T-helper 2 cell (primary cell): ENCODE data around the gene PLEKHS1.
"Not testable (repeated sequence)": the region's sequence is repeated elsewhere in the genome, so short reads cannot be mapped to it uniquely, and the experiment has no call there.

ENCODE experiments used
- DNase-seq, 5 experiments: peaks; one replicate each; pipeline versions ENCODE4 v3.0.0 to v3.0.0-alpha.2; 2012 to 2022

Gene PLEKHS1

DNA sequence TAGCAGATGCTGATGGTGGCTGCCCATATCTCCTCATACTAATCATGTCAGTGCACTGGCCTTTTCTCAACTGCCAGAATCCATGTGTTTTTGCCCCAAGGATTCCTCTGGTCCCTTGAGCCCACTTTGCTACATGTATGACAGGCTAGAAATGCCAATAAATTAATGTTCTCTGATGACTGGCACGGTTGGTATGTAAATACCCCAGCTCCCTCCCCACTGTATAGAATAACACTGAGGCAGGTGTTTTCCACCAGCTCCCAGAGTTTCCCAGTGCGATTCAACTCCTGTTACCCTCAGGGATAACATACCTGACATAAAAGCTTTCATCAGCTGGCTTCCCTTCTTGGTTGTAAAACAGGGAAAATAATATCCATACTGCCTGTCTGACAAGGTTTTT is 9.0 kb upstream of the PLEKHS1 start:
- no peak for DNase-seq

DNA sequence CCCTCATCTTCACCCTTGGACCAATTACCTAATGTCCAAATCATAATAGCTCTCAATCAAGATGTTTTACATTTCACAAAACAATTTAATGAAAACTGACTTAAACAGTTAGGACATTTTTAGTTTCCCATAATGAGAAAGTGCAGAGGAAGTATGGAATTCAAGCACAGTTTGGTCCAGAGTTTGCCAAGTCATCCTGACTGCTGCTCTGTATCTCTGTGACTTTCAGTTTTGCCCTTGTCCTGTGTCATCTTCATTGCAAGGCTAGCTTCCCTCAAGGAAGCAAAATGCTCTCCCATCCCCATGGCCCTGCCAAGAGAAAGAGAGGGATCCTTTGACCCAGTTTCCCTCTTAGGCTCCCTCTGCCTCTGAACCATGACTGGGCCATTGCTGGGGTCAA is 7.9 kb upstream of the PLEKHS1 start:
- DNase-seq = no peak

DNA sequence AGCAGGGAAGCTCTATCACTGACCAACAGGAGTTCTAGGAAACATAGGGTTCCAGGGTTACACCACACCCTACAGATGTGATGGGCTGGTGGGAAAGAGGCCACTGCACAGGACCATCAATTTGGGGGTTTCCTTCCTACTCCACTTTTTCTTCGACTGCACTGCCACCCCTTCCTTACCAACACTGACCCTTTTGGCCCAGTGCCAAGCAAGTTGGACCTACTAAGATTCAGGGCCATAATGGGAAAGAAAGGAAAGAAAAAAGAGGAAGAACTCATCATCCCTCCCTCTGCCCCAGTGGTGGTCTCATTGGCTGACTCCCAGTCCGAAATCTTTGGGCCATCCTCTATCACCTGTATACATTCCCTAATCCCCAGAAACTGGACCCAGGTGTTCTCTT is 6.1 kb upstream of the PLEKHS1 start:
- no peak for DNase-seq

DNA sequence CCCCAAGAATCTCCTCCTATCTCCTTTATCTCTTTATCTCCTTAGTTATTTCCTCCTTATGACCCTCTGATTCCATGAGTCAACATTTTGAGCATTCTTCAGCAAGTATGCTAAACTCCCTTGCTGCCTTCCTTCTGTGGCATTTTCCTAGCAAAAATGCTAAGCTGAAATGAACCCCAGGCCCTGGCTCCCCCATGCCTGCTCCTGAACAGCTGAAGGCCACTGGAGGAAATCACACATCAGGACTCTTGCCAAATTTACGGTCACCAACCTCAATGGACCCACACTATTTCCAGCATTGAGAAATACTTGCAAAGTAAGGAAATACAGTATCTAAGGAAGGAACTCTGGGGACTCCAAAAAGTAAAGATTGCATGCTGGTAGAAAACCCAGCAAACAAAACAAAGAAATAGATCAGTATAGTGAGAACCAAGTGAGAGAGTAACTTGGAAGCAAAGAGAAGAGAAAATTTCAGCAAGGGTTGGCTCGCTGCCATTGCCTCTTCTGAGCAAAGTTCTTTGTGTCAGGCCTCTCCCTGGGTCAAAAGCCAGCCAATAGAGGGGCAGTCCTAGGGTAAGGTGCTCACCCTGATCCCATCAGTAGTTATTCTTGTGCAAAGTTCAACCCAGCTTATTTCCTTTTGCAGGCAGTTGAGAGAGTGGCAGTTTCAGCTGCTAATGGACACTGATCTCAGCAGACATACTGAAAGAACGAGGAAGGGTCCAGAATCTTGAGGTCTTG is 5.1 kb upstream of the PLEKHS1 start:
- DNase-seq = no peak

DNA sequence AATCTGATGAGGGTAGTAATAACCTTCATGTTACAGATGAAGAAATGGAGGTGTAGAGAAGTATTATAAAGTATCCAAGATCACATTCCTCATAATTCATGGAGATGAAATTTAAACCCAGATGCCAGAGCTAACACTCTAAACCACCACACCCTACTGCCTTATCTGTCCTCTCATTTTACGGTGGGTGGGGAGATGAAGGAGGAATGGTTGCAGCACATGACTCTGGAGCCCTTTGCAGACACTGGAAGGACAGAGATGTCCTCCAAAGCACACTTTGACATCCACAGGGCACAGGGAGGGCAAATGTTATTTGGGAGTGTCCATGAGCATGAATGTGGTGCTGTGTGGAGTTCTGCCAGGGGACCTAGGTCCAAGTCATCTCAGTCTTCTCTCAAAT is 1.1 kb downstream of the PLEKHS1 start:
- DNase-seq = no peak

DNA sequence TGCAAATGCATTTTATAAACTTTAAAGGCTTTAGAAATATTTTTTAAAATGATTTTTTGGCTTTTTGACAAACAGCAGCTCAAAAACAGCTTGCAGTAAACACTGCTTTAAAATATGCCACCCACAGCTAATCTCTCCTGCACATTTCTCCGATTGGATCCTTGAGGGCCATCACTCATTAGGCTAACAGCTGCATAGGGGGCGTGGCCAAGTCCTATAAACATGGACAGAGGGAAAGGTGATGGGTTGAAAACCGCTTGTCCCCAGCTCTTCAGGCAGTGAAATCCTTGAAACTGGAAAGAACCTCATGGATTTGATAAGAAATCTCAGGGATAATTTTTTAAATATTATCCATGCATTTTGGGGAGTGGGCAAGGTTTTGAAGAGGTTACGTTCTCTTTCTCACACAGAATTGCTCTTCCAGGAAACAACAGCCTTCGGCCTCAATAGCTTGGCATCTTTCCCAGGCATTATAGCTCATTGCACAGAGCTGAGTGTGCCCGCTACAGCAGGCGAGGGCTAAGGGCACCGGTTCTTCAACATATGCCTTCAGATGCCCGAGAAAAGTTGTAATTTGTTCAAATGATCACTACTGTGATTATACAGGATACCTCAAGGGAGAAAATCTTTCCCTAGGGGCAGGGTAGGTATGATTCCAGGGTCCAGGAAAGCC is 1.7 kb downstream of the PLEKHS1 start:
- DNase-seq = no peak

DNA sequence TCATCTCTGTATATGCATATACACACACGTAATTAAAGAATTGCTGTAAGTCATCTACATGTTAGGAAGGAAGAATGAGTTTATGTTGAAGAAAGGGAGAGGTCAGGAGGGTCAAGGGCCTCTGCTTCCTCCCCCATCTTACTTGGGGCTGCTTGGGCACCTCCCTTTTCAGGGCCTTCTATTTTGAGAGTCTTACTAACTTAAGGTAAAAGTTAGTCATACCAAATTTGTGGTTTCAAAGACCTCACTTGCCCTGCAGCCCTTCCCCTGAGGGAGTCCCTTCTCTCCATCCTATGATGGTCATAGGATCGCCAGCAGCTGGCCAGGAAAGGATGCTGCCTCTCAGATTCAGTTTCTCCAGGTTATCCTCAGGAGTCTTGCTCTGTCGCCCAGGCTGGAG is 2.6 kb downstream of the PLEKHS1 start:
- no peak for DNase-seq

DNA sequence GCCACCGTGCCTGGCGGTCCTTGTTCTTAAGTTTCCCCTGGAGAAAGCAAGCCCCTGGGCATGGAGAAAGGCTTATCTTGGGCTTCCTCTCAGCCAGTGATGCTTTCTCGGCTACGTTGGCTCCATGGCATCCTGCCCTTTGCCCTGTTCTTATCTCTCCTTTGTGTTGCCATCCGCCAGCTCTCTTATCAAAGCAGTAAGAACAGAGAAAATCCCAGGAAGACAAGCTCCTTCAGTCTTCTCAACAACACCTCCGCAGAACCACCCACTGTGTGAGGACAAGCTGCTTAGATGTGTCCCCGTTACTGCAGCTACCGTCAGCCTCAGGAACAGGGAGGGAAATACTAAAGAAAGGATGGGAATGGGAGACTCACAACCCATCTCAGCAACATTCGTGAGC is 3.3 kb downstream of the PLEKHS1 start:
- DNase-seq = no peak

DNA sequence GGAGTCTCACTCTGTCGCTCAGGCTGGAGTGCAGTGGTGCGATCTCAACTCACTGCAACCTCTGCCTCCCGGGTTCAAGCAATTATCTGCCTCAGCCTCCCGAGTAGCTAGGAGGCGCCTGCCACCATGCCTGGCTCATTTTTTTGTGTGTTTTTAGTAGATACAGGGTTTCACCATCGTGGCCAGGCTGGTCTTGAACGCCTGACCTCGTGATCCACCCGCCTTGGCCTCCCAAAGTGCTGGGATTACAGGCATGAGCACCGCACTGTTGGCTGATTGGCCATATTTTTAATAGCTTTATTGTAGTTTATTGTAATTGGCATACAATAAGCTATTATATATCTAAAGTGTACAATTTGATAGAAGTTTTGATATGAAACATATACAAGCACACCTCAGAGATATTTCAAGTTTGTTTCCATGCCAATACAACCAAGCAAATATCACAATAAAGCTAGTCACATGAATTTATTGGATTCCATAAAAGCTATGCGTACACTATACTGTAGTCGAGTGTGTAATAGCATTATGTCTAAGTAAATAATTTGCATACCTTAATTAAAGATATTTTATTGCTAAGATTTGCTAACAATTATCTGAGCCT is 5.6 kb downstream of the PLEKHS1 start:
- no peak for DNase-seq

DNA sequence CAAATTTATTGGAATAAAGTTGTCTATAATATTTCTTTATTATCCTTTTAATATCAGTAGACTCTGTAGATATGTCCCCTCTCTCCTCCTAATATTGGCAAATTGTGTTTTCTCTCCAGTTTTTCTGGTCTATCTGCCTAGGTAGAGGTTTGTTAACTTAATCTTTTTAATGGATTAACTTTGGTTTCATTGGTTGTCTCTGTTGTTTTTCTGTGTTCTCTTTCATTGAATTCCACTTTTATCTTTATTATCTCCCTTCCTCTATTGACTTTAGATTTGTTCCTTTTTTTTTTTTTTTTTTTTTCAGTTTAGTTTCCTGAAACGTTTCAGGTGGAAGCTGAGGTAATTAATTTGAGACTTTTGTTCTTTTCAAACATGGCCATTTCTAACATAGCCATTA is 10.6 kb downstream of the PLEKHS1 start:
- DNase-seq = no peak

DNA sequence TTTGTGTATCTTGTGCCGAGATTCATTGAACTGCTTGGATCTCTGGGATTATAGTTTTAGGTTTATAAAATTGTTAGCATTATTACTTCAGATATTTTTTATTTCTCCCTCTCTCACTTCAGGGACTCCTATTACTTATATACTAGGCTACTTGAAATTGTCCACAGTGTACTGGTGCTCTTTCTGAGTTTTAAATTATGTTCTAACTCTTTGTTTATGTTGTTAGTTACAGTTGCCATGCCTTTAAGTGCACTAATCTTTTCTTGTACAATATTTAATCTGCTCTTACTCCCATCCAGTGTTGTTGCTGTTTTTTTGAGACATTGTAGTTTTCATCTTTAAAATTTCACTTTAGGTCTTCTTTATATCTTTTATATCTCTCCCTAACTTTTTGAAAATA is 13.1 kb downstream of the PLEKHS1 start:
- DNase-seq = no peak

DNA sequence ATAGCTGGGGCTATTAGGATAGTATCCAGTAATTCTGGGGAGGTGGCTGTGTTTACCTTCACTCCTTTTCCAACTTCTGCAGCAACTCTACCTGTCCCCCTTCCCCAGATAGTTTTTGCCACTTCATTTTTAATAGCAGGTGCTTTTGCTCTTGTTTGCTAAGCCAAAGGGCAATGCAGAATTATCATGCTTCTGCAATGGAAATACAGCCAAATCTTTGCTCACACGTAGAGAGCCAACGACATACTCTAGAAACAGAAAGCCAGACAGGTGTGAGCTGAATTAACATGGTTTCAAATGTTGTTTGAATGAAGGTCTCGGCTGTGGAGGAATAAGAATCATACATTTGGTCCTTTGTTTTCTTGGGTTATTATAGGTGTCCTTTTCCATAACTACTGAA is 14.4 kb downstream of the PLEKHS1 start:
- no peak for DNase-seq

DNA sequence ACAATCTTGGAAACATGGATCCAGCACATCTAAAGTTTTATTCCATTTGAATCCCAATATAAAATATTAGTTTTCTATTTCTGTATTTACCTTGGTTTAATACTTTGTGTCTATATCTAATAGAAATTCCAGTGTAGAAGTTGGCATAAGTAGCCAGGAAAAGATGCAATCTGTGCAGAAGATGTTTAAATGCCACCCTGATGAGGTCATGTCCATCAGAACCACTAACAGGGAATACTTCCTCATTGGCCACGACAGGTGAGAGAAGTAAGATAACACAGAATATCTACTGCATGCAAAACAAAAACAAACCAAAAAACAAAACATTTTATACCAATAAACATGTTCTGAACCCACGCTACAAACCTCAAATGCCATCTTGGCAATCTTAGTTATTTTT is 15.7 kb downstream of the PLEKHS1 start:
- no peak for DNase-seq

DNA sequence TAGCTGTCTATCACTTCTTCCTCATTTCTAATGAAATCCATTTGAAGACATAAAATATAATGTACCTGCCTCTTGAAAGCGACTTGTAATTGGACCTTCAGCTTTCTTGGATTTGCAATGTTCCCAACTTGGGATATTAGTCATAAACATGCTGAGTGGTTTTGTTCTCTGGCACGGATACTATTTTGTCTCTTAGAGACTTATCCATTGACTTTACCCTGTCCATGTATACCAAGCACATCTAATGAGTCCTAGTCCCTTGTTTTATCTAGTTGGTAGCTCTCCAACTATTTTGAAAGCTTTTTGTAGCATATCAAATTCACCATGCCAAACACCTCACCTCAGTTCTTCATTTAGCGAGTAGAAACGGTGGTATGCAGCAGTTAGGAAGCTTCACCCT is 18.9 kb downstream of the PLEKHS1 start:
- DNase-seq = no peak

DNA sequence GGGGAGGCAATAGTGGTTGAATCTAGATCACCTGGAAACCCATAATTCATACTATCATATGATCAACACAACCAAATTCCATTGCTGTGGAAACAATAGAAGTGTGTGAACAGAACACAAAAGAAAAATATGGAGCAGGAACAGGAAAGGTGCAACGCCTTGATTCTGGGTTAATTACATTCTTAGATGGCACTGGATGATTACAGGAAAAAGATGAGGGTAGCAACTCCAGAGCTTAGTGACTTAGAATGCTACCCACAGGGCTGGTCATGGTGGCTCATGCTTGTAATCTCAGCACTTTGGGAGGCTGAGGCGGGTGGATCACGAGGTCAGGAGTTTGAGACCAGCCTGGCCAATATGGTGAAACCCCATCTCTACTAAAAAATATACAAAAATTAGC is 19.6 kb downstream of the PLEKHS1 start:
- DNase-seq = not testable (repeated sequence)

DNA sequence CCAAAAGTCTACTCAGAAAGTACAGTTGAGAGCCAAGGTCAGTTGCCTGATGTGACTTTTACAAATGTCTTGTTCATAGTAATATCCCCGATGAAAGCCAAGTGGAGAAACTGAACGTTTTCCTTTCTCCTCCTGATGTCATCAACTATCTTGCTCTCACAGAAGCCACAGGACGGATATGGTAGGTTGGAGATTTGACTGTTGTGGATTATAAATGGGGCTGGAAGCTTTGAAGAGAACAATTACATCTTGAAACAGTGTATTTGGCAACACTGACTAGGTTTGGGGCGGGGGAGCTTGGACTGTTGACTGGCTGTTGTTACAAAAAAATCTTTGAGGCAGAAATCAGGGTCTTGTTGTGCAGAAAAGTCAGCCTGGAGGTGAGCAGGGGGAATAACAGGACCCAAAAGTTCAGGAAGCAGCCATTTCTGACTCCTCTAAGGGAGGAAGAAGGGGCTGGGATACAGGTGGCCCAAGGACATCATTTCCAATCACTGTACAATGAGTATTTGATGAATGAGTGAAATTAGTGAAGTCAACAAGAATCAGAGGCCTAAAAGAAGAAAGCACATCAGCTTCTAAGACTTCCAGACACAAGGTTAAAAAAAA is 24.3 kb downstream of the PLEKHS1 start:
- no peak for DNase-seq

DNA sequence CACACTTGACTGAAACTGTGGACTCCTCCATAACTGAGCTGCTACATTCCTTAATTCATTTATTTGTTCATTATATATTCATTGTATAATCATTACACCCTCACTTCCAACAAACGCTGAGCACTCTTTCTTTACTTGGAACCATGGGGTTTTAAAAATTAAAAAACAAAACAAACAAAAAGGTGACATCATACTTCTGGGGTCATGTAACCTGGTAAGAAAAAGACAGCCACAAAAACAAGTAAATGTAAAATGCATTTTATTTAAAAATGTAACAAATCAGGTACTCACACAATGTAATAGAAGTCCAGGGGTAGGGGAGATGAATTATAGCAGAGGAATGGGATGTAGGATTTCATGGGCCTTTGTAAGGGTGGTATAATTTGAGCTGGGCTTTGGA is 25.1 kb downstream of the PLEKHS1 start:
- DNase-seq = no peak

DNA sequence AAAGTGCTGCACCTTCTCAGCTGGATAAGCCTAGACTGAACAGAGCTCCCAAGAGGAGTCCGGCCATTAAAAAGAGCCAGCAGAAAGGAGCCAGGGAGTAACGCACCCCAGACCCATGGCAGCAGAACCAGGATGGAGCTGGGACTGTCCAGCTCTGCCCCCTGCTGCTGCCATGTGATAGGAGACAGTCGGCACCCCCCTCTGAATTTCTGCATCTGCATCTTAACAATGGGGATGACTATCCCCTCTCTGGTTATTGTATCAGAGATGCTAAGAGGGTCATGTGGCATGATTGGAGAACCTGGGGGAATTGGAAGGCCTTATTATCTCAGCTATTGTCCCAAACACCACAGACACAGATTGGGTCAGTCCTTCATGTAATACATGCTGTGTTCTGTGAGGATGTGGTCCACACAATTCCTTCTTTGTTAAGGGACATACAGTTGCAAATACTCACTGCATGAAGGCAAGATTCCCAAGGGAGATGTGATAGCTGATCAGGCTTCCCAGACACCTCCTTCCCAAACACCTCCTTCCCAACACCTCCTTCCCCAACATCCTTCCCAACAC is 29.3 kb downstream of the PLEKHS1 start:
- DNase-seq = peak in 1 of 5 experiments; percentile 8

DNA sequence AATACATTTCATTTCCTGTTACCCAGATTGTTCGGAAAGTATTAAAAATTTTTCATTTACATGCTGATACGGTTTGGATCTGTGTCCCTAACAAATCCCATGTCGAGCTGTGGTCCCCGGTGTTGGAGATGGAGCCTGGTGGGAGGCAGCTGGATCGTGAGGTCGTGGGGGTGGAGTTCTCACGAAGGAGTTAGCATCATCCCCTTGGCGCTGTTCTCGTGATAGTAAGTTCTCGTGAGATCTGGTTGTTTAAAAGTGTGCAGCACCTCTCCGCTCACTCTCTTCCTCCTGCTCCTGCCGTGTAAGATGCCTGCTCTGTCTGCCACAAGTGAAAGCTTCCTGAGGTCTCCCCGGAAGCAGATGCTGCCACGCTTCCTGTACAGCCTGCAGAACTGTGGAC is 30.9 kb downstream of the PLEKHS1 start:
- no peak for DNase-seq

DNA sequence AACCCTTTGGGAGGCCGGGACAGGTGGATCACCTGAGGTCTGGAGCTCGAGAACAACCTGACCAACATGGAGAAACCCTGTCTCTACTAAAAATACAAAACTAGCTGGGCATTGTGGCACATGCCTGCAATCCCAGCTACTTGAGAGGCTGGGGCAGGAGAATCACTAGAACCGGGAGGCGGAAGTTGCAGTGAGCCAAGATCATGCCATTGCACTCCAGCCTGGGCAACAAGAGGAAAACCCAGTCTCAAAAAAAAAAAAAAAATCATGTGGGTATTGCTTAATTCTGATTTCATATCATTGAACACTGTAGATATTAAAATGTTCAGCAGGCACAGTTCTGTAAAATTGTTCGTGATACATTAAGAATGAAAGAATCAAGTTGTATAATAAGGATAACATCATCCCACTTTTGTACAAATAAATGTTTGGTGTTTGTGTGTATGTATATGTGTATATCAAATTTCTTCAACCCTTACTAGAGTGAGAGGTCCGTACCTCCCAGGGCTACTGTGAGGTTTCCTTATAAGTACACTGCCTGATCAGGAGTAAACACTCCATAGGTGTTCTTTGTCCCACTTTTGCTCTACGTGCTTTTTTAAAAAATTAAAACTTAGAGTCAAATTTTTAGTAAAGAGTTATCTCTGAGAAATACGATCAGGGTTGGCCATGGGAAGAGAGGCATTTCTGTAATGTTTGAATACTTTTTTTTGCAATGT is 31.7 kb downstream of the PLEKHS1 start:
- no peak for DNase-seq

DNA sequence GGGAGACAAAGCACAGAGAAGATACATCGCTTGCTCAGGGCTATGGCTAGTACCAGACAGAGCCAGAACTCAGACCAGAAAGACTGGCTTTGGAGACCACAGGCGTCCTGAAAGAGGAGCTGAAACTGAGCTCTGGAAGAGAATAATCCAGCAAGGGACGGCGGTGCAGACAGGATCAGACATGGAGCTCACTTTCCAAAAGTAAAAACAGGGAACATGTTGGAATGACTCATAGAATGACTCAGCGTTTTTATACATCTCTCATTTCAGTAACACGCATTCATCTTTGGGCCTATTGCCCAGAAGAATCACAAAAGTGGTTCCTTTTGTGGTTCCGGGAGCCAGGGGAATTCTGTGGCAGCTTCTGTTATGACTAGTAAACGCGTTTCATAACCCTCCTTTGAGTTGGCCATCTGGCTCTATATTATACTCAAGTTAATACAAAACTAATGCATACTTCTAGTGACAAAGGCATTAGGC is 37.2 kb downstream of the PLEKHS1 start:
- no peak for DNase-seq

DNA sequence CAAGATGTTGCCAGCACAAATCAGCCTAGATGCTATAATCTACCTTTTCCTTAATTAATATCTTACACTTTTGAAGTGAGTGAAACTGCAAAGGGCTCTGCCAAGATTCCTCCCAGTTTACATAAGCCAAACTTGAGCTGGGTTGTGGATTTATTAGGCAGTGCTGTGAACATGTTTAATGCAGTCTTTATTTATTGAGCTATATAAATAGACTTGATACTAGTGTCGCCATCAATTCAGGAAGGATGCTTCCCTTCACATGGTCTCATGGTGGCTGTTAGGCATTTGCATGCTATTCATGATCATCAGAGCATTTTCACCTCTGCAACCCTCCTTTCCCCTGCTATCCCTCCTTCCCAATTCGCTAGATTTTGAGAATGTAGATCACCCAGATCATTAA is 40.2 kb downstream of the PLEKHS1 start:
- DNase-seq = no peak

DNA sequence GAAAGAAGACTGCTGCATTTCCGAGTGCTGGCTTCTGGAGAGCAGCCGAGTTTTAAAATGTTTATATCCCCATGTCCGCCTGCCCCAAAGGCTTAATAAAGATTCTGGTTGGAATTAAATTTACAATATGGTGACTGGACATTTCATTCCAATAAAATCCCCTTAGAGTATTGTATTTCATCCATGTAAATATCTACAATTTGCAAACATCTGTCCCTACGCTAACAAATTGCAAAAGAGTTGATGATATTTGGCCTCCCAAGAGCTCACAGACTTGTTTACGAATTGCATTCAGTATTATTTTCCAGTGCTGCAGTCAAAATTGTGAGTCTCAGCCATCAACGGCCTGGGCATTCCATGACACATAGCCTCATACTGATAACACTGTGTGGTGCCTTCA is 50.1 kb downstream of the PLEKHS1 start:
- no peak for DNase-seq
